BJ (cell line): ENCODE measurements around the gene FOXP1. TPM values are rescaled to one million over a fixed set of nuclear protein-coding genes. Genes with fewer than 3 reads are reported as not detected.

Experiments
- CTCF ChIA-PET: fragments of 350-600 bp; formaldehyde crosslinking; extraction: SDS; loops from one replicate; lab custom pipeline; 2021; ENCODE audit warnings: antibody characterized with exemption, inconsistent platforms; lab: Yijun Ruan, JAX
- POLR2A ChIA-PET: fragments of 300-600 bp; sonication (Branson Sonifier 250); formaldehyde crosslinking; extraction: SDS; loops from one replicate; lab custom pipeline; 2021; ENCODE audit warnings: antibody characterized with exemption; lab: Charles Lee
- DNase-seq: peaks from one replicate; pipeline ENCODE4 v3.0.0-alpha.2; 2011; ENCODE audit warnings: low read depth
- H3K27me3 ChIP-seq: 2 replicates; pipeline ENCODE4 v1.6.0; 2011; ENCODE audit warnings: low read length; ENCODE audit not compliant: control insufficient read depth, insufficient read depth
- H3K36me3 ChIP-seq: 2 replicates; pipeline ENCODE4 v1.5.1; 2011; ENCODE audit warnings: low read length; ENCODE audit not compliant: control insufficient read depth, insufficient read depth
- H3K4me3 ChIP-seq: 2 replicates; pipeline ENCODE4 v1.5.1; 2011; ENCODE audit warnings: low read depth, mild to moderate bottlenecking, control low read depth, low read length
- polyA plus RNA-seq: library from polyadenylated mRNA; depleted of rRNA; stranded (reverse); fragments of >200 nt; gene quantifications from 2 replicates; pipeline ENCODE4 v1.2.3, GENCODE V29; 2011
- TF ChIP-seq, protein P1 (sequence below): IDR thresholded peaks from 2 replicates; pipeline ENCODE4 v1.5.1; 2011; ENCODE audit warnings: low read depth, mild to moderate bottlenecking, control low read depth, inconsistent platforms, low read length, moderate library complexity; ENCODE audit not compliant: insufficient read depth

FOXP1 gene
- polyA plus RNA-seq, 1 experiment = 37.0 TPM

DNA sequence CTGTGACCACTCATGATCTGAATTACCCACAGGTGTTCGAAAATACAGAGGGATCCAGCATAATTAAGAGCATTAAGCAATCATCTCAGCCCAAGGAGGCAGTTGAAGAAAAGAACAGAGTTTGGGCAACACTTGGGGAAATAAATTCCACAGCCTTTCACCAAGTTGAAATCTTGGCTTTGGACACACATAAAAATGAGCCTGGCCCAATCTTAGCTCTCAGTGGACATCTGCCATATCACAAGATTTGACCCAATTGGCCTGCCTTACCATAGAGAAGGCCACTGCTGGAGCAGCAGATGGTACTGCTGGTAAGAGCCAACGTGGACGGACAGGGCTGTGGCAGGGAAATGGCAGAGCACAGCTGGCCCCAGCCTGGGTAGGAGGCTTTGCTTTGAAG is 13.0 kb downstream of the FOXP1 start:
- H3K27me3 ChIP-seq = no peaks in the 10 kb centered on the region
- DNase-seq = no peak
- 0 out of 2 replicates have a peak, but pooled peaks cover 2% of the 10 kb centered on the region for H3K36me3 ChIP-seq
- CTCF ChIA-PET = interaction anchor here (1.4 kb wide), 1 partner anchor 17 kb away, joined by 4 read pairs; no protein-coding TSS in a partner anchor
- TF ChIP-seq, protein P1, sequence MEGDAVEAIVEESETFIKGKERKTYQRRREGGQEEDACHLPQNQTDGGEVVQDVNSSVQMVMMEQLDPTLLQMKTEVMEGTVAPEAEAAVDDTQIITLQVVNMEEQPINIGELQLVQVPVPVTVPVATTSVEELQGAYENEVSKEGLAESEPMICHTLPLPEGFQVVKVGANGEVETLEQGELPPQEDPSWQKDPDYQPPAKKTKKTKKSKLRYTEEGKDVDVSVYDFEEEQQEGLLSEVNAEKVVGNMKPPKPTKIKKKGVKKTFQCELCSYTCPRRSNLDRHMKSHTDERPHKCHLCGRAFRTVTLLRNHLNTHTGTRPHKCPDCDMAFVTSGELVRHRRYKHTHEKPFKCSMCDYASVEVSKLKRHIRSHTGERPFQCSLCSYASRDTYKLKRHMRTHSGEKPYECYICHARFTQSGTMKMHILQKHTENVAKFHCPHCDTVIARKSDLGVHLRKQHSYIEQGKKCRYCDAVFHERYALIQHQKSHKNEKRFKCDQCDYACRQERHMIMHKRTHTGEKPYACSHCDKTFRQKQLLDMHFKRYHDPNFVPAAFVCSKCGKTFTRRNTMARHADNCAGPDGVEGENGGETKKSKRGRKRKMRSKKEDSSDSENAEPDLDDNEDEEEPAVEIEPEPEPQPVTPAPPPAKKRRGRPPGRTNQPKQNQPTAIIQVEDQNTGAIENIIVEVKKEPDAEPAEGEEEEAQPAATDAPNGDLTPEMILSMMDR = no peak
- POLR2A ChIA-PET = no interaction called here
- no peak overlapping the region for H3K4me3 ChIP-seq

DNA sequence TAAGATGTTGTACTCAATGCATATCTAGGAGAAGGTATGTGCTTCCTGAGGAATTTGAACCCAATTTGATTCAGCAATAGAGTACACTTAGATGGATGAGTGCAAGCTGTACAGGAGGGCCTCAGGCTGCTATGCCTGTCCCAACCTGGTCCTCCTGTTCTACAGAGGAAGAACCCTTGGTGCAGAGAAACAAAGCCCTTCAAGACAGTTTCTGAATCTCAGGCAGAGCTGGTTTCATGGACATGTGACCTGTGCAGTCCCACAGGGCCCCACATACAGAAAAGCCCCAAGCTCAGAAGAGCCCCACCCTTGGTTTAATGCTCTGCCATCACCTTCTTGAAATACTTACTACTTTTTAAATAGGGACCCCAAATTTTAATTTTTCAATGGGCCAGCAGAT is 15.3 kb downstream of the FOXP1 start:
- H3K27me3 ChIP-seq = no peaks in the 10 kb centered on the region
- 0 out of 2 replicates have a peak, but pooled peaks cover 2% of the 10 kb centered on the region for H3K36me3 ChIP-seq
- TF ChIP-seq, protein P1 = no peak
- DNase-seq = no peak
- ChIA-PET POLR2A (no interaction called here), CTCF (no interaction called here)
- no peak overlapping the region for H3K4me3 ChIP-seq

DNA sequence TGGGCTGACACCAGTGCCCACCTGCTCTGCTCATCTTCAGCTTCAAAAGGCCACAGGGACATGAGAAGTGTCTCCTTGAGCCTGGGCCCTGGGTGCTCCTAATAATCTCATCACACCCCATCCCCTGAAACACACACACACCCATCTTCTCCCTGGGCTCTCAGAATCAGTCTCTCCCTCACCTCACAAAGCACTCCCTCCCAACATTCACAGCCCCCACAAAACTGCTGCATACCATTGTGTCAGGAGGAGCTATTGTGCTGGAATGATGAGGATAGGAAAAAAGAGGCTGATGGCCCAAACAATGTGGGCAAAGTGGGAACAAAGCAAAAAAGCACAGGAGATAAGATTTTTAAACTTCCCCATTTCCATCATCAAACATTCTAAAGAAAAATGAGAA is 16.8 kb downstream of the FOXP1 start:
- DNase-seq = no peak
- Histone ChIP-seq H3K27me3 (no peaks in the 10 kb centered on the region), H3K36me3 (0 out of 2 replicates have a peak, but pooled peaks cover 2% of the 10 kb centered on the region), H3K4me3 (no peak overlapping the region)
- CTCF ChIA-PET = no interaction called here
- TF ChIP-seq, protein P1 = no peak
- POLR2A ChIA-PET = interaction anchor here (0.6 kb wide), 1 partner anchor 686 kb away, joined by 3 read pairs; no protein-coding TSS in a partner anchor

DNA sequence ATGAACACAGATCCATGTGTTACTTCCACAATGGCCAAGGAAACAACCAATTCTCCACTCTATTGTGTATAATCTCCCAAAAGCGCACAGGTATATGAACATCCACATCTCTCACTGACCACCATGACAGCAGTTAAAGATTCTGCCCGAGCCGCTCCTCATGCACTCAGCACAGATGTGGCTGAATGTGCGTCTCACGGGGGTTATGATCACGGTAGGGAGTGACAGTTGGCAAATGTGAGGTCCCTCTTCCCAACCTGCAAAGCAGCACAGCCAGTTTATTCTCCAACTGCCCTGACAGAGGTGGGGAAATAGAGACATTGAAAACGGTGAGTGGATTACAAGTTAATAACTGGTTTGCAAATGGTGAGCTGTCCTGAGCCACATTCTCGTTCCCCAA is 17.6 kb downstream of the FOXP1 start:
- ChIA-PET POLR2A (no interaction called here), CTCF (no interaction called here)
- Histone ChIP-seq H3K36me3 (0 out of 2 replicates have a peak, but pooled peaks cover 2% of the 10 kb centered on the region), H3K27me3 (no peaks in the 10 kb centered on the region), H3K4me3 (no peak overlapping the region)
- TF ChIP-seq, protein P1 = no peak
- no peak for DNase-seq

DNA sequence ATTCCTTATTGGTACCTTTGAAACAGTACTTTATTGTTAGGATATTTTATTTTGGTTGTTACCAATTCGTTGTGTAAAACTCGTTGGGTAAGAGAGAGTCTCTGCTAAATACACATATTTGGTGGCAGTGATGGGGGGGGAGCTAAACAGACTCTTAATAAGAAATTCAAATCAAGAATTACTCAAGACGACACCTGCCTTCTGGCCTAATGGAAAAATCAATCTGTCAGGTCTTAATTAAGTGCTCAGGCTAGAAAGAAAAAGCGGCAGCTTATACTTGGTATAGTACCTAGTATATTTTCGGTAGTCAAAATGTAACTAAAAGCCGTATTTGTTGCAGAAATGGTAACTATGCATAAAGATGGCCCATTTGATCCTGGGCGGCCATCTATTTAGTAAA is 18.2 kb downstream of the FOXP1 start:
- no peak for DNase-seq
- H3K27me3 ChIP-seq = no peaks in the 10 kb centered on the region
- 0 out of 2 replicates have a peak, but pooled peaks cover 2% of the 10 kb centered on the region for H3K36me3 ChIP-seq
- no peak overlapping the region for H3K4me3 ChIP-seq
- CTCF ChIA-PET = no interaction called here
- POLR2A ChIA-PET = no interaction called here
- TF ChIP-seq, protein P1 = no peak
